Neural cell (in vitro differentiated cells): ENCODE measurements around the gene ZNF280C. TPM values are rescaled to one million over a fixed set of nuclear protein-coding genes. Genes with fewer than 3 reads are reported as not detected.
"Not testable (repeated sequence)": the region's sequence is repeated elsewhere in the genome, so short reads cannot be mapped to it uniquely, and the experiment has no call there.

Experiments
- H2AFZ ChIP-seq: fragments of 200-600, 300-800 bp; sonication (generic), shearing (Covaris generic); 2 replicates; pipeline ENCODE4 v1.6.0; 2014; ENCODE audit warnings: low read depth, mild to moderate bottlenecking, antibody characterized with exemption, low read length, moderate library complexity
- H3F3A ChIP-seq: fragments of 200-600 bp; shearing (Covaris generic); 2 replicates; pipeline ENCODE4 v1.6.1; 2016; ENCODE audit warnings: mild to moderate bottlenecking, moderate library complexity, mixed read lengths, antibody characterized with exemption, low read length; ENCODE audit not compliant: insufficient read depth, poor library complexity, severe bottlenecking
- H3K27ac ChIP-seq: fragments of 200-600, 300-800 bp; sonication (generic), shearing (Covaris generic); 2 replicates; pipeline ENCODE4 v1.5.1; 2014; ENCODE audit warnings: mild to moderate bottlenecking, low read length, moderate library complexity
- H3K27me3 ChIP-seq: fragments of 300-800, 200-600 bp; sonication (generic), shearing (Covaris generic); 2 replicates; pipeline ENCODE4 v1.6.0; 2014; ENCODE audit warnings: mild to moderate bottlenecking, low read depth, low read length, moderate library complexity; ENCODE audit not compliant: insufficient read depth
- H3K36me3 ChIP-seq: fragments of 300-800, 200-600 bp; sonication (generic), shearing (Covaris generic); 2 replicates; pipeline ENCODE4 v1.5.1; 2014; ENCODE audit warnings: mild to moderate bottlenecking, antibody characterized with exemption, low read length, moderate library complexity; ENCODE audit not compliant: insufficient read depth
- H3K4me2 ChIP-seq: fragments of 300-800, 200-600 bp; sonication (generic), shearing (Covaris generic); 2 replicates; pipeline ENCODE4 v1.6.0; 2014; ENCODE audit warnings: mild to moderate bottlenecking, low read length
- H3K4me3 ChIP-seq: fragments of 300-800, 200-600 bp; sonication (generic), shearing (Covaris generic); 2 replicates; pipeline ENCODE4 v1.5.1; 2014; ENCODE audit warnings: mild to moderate bottlenecking, low read length, moderate library complexity
- H3K79me2 ChIP-seq: fragments of 200-600 bp; shearing (Covaris generic); replicated peaks from 2 replicates; pipeline ENCODE4 v1.6.0; 2014; ENCODE audit warnings: mild to moderate bottlenecking, low read length, moderate library complexity; ENCODE audit not compliant: insufficient read depth
- H3K9ac ChIP-seq: fragments of 300-800, 200-600 bp; sonication (generic), shearing (Covaris generic); 2 replicates; pipeline ENCODE4 v1.6.1; 2016; ENCODE audit warnings: mild to moderate bottlenecking, low read length, mixed read lengths
- H3K9me2 ChIP-seq: fragments of 200-600 bp; shearing (Covaris generic); 2 replicates; pipeline ENCODE4 v1.6.1; 2016; ENCODE audit warnings: mild to moderate bottlenecking, low read length, mixed read lengths; ENCODE audit not compliant: insufficient read depth
- H3K9me3 ChIP-seq: fragments of 200-600, 300-800 bp; sonication (generic), shearing (Covaris generic); 2 replicates; pipeline ENCODE4 v1.6.1; 2016; ENCODE audit warnings: mild to moderate bottlenecking, mixed run types, low read length, moderate library complexity, mixed read lengths
- H4K20me1 ChIP-seq: fragments of 200-600 bp; shearing (Covaris generic); 2 replicates; pipeline ENCODE4 v1.6.1; 2016; ENCODE audit warnings: mild to moderate bottlenecking, mixed run types; ENCODE audit not compliant: insufficient read depth
- EZH2 ChIP-seq: fragments of 200-600, 300-800 bp; shearing (Covaris generic), sonication (generic); IDR thresholded peaks from 2 replicates; pipeline ENCODE4 v1.6.1; 2014; ENCODE audit warnings: antibody characterized with exemption, low read length, borderline replicate concordance, mild to moderate bottlenecking; ENCODE audit not compliant: insufficient read depth, poor library complexity, severe bottlenecking
- MXI1 ChIP-seq: fragments of 450-650 bp; conservative IDR thresholded peaks from 2 replicates; pipeline ENCODE4 v1.6.1; 2014; ENCODE audit warnings: antibody characterized with exemption, mild to moderate bottlenecking; ENCODE audit not compliant: poor library complexity, severe bottlenecking
- POLR2AphosphoS5 ChIP-seq: IDR thresholded peaks from 2 replicates; pipeline ENCODE4 v1.6.1; 2012
- polyA plus RNA-seq: library from polyadenylated mRNA; depleted of rRNA; stranded (reverse); fragments of >200 nt; gene quantifications from 2 replicates; pipeline ENCODE4 v1.2.3, GENCODE V29; 2014
- TF ChIP-seq, protein P1 (sequence below): fragments of 450-650 bp; IDR thresholded peaks from 2 replicates; pipeline ENCODE4 v1.5.1; 2014; ENCODE audit warnings: antibody characterized with exemption, mild to moderate bottlenecking, moderate library complexity; ENCODE audit not compliant: poor library complexity, severe bottlenecking

ZNF280C gene
- polyA plus RNA-seq, 1 donor from 2014 or later: 9.5 TPM

GRCh38 chrX:130269391-130269790 is 692 bp upstream of the ZNF280C start:
- H3K79me2 ChIP-seq: peaks cover 22% of the 10 kb centered on the region
- H4K20me1 ChIP-seq, H3F3A ChIP-seq, H3K9me2 ChIP-seq, H2AFZ ChIP-seq, H3K27me3 ChIP-seq, H3K9ac ChIP-seq, H3K36me3 ChIP-seq, H3K9me3 ChIP-seq, H3K27ac ChIP-seq, H3K4me2 ChIP-seq, H3K4me3 ChIP-seq: not testable (repeated sequence)

GRCh38 chrX:130267956-130268448 is 697 bp downstream of the ZNF280C start:
- Histone ChIP-seq H4K20me1 (no peaks in the 10 kb centered on the region), H3K9me2 (no peaks in the 10 kb centered on the region), H3K36me3 (no peaks in the 10 kb centered on the region), H2AFZ (peak overlapping the region; percentile 21), H3F3A (no peaks in the 10 kb centered on the region), H3K27ac (peak overlapping the region; percentile 87), H3K4me2 (peak overlapping the region; percentile 48), H3K9me3 (no peaks in the 10 kb centered on the region), H3K79me2 (peaks cover 31% of the 10 kb centered on the region), H3K27me3 (no peaks in the 10 kb centered on the region), H3K9ac (peak overlapping the region; percentile 80), H3K4me3 (peak overlapping the region; percentile 79)
- TF ChIP-seq MXI1: no peak

DNA sequence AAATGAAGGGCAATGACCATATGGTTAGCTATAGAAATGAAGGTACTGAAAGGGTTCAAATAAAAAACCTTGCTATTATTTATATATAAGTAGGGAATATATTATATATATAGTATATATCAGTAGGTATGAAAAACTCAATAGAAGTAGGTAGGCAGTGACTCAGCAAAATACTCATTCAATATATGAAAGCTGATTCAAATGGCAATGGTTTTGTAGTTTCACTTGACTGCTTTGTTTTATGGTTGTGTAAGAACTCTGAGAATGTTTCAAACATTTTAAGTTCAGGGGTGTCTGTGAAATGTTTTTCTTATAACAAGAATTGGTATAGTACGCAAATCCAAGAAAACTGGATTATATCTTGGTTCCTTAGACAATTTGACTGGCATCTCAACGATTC is 4.1 kb downstream of the ZNF280C start:
- no peak overlapping the region for H3K27ac ChIP-seq
- no peaks in the 10 kb centered on the region for H3F3A ChIP-seq
- TF ChIP-seq POLR2AphosphoS5: no peak
- TF ChIP-seq, protein P1, sequence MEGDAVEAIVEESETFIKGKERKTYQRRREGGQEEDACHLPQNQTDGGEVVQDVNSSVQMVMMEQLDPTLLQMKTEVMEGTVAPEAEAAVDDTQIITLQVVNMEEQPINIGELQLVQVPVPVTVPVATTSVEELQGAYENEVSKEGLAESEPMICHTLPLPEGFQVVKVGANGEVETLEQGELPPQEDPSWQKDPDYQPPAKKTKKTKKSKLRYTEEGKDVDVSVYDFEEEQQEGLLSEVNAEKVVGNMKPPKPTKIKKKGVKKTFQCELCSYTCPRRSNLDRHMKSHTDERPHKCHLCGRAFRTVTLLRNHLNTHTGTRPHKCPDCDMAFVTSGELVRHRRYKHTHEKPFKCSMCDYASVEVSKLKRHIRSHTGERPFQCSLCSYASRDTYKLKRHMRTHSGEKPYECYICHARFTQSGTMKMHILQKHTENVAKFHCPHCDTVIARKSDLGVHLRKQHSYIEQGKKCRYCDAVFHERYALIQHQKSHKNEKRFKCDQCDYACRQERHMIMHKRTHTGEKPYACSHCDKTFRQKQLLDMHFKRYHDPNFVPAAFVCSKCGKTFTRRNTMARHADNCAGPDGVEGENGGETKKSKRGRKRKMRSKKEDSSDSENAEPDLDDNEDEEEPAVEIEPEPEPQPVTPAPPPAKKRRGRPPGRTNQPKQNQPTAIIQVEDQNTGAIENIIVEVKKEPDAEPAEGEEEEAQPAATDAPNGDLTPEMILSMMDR: no peak
- no peak overlapping the region for H3K4me2 ChIP-seq
- no peaks in the 10 kb centered on the region for H3K36me3 ChIP-seq
- no peaks in the 10 kb centered on the region for H3K9me2 ChIP-seq
- no peaks in the 10 kb centered on the region for H3K9me3 ChIP-seq
- no peak overlapping the region for H3K9ac ChIP-seq
- no peaks in the 10 kb centered on the region for H4K20me1 ChIP-seq
- H3K27me3 ChIP-seq: no peaks in the 10 kb centered on the region
- H3K79me2 ChIP-seq: peaks cover 32% of the 10 kb centered on the region
- no peak overlapping the region for H2AFZ ChIP-seq
- no peak overlapping the region for H3K4me3 ChIP-seq

- no peak overlapping the region for H3K27ac ChIP-seq
- H4K20me1 ChIP-seq: no peaks in the 10 kb centered on the region
- H3K36me3 ChIP-seq: no peaks in the 10 kb centered on the region
- no peak overlapping the region for H3K4me2 ChIP-seq
- no peaks in the 10 kb centered on the region for H3K27me3 ChIP-seq
- no peaks in the 10 kb centered on the region for H3K9me2 ChIP-seq
- H3F3A ChIP-seq: no peaks in the 10 kb centered on the region
- no peak for TF ChIP-seq EZH2
- no peak overlapping the region for H3K9ac ChIP-seq
- H3K9me3 ChIP-seq: no peaks in the 10 kb centered on the region
- no peak overlapping the region for H3K4me3 ChIP-seq
- peaks cover 32% of the 10 kb centered on the region for H3K79me2 ChIP-seq
- H2AFZ ChIP-seq: no peak overlapping the region
Measured at GRCh38 chrX:130263016-130263415, 5.7 kb downstream of the ZNF280C start.
